ENCODE results near the gene ADAP1.

Gene ADAP1

DNA sequence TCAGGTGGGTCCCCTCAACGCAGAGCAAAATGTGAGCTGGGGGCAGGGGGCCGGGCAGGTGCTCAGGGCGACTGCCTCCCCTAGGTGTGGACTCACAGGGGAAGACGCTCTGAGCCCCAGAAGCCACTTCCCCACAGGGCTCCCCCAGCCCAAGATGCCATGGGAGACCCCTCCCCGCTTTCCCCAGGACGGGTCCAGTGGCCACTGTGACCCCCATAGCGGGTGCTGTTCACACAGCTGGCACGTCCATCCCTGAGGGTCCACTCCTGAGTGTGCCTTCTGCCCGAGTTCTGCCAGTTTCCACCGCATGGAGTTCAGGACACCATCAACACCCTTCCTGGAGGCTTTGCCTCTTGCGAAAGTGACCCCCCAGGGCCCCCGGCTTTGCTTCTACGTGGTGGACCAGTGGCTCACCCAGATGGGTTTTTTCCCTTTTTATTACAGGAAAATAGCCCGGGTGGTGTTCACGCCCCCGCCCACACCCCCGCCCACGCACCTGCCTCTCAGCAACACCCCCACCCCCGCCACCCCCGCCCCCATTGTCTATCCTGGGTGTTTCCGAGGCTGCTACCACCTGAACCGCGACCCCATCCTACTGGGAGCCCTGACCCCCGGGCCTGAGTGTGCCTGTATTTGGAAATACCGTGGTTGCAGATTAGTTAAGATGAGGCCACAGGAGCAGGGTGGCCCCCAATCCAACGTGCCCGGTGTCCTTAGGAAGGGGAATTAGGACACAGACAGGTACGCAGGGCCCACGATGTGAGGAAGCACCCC, 32.0 kb downstream of the ADAP1 start:
- DNase-seq (ENCODE audit: low read depth in 2 of 2), result no peak

DNA sequence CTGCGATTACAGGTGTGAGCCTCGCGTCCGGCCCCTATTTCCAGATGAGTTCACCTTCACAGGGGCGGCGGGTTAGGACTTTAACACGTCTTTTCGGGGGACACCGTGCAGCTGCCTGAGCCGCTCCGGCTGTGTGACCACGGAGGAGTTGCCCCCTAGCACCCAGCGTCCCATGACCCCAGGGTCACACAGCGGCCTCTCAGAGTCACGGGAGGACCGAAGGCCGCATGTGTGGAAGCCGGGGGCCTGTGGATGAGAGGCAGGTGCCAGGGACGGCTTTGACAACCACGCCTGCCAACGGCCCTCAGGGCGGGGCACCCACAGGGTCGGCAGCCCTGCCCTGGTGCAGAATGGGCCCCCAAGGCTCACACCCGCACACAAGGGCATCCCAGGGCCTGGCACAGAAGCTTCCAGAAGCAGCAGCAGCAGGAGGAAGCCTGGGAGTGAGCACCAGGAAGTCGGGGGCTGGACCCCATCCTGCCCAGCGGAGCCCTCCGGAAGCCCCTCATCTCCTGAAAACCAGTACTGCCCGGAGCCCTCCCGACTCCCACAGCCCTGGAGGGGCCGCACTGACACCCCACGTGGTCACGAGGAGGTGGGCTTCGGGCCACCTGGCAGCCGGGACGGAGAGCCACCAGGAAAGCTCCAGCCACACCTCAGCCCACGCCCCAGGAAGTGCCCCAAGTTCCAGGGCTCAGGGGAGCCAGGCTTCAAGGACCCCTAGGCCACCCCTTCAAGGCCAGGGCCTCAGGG, 32.7 kb downstream of the ADAP1 start:
- DNase-seq (ENCODE audit: low read depth in 2 of 2), result no peak

DNA sequence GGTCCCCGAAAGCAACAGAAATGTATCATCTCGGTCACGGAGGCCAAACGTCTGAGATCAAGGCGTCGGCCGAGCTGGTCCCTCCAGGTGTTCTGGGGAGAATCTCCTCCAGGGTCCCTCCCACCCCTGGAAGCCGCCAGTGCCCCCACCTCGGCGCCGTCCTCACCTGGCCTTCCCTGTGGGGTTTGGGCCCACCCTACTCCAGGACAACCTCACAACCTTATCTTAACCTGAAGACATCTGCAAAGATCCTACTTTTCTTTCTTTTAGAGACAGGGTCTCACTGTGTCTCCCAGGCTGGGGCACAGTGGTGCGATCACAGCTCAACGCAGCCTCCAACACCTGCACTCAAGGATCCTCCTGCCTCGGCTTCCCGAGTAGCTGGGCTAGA, 33.4 kb downstream of the ADAP1 start:
- no peak for DNase-seq (ENCODE audit: low read depth in 2 of 2)

DNA sequence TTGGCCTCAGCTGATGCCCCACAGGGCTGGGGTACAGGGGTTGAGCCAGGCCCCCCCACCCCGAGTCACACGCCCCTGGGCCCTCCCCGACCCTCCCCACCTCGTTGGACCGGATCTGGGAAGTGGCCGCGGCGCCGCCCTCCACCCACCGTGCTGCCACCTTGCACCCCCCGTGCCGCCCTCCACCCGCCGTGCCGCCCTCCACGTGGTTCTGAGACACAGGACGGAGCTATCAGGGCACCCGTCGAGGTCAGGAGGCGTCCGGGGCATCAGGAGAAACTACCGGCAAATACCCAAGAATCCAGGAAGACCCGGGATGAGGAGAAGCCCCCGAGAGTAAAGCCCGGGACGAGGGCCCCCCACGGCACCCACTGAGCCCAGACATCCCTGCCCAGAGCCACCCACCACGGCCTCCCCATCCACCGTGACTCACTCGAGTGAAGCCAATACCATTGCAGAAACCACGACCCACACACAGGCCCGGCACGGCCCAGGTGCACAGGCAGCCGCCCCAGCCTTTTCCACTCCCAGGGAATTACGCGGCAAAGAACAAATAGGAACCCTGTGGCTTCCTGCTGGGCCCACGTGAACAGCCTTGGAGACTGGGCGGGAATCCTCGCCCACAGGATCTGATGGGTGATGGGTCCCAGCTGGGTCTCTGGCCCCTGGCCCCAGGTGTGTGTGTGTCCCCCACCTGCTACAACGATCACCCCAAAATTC, 34.0 kb downstream of the ADAP1 start:
- DNase-seq (ENCODE audit: low read depth in 2 of 2), result no peak

DNA sequence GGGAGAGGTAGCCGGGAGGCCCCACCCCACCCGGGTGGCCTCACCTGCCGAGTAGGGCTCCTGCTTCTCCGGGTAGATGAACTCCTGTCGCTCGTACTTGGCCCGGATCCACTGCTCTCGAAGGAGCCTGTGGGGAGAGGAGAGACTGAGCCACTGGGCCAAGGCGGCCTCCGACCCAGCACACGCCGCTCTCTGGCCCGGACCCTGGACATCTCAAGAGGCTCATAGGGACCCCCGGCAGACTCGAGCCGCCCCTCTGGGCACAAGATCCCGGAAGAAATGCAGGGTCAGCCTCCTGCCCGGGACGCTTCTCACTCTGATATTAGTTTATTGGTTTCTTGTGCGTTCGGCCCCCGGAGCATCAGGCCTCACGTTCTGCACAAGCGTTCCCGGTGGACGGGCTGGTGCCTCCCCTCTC, 34.5 kb downstream of the ADAP1 start:
- no peak for DNase-seq (ENCODE audit: low read depth in 2 of 2)

- no peak for DNase-seq (ENCODE audit: low read depth in 2 of 2)
These were observed 35.4 kb downstream of the ADAP1 start for GRCh38 chr7:919114-919442.

DNA sequence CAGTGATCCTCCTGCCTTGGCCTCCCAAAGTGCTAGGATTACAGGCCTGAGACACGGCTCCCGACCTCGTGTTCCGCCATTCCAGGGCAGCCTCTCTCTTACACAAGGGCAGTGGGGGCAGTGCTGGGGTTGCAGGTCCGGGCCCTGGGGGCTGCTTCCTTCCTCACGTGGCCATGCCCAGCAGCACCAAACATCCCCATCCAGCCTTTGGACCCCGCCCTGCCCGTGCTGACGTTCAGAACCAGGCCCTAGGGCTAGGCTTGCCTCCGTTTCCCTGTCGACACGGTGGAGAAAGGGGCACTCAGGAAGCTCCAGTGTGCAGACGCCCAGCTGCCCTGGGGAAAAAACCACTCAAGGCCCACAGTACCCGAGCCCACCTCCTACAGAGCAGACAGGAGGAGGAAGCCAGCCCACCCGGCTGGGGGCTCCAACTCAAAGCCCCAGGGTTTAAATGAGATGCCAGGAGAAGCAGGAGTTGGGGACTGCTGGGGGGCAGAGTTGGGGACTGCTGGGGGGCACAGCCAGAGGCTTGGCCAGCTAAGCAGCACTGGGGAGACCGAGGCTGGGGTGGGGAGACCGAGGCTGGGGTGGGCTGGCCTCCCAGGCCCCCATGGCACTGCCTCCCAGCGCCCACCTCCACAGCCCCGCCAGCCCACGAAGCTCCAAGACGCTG, 35.9 kb downstream of the ADAP1 start:
- DNase-seq (ENCODE audit: low read depth in 2 of 2), result no peak

DNA sequence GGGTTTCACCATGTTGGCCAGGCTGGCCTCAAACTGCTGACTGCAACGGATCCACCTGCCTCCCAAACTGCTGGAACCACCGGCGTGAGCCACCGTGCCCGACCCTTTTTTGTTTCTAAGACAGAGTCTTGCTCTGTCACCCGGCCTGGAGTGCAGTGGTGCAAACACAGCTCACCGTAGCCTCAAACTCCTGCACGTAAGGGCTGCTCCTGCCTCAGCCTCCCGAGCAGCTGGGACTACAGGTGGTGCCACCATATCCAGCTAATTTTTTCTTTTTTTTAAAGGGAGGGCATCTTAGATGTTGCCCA, 36.4 kb downstream of the ADAP1 start:
- DNase-seq (ENCODE audit: low read depth in 2 of 2), result no peak

DNA sequence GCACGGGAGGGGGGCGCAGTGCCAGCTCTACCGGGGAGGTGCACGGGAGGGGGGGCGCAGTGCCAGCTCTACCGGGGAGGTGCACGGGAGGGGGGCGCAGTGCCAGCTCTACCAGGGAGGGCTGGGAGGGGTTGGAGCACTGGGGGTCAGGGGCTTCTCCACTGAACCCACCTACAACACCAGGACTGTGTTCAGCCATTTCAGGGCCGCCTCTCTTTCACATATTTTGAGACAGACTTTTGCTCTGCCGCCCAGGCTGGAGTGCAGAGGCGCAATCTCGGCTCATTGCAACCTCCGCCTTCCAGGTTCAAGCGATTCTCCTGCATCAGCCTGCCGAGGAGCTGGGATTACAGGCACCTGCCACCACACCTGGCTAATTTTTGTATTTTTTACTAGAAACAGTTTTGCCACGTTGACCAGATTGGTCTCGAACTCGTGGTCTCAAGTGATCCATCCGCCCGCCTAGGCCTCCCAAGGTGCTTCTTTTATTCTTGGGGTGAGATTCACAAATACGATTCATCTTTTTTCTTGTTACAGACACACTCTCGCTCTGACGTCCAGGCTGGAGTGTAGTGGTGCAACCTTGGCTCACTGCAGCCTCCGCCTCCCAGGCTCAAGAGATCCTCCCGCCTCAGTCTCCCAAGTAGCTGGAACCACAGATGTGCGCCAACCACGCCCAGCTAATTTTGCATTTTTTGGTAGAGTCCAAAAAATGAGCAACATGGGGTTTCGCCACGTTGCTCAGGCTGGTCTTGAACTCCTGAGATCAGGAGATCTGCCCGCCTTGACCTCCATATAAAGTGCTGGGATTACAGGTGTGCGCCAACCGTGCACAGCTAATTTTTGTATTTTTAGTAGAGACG, 37.0 kb downstream of the ADAP1 start:
- DNase-seq (ENCODE audit: low read depth in 2 of 2), result no peak

- no peak for DNase-seq (ENCODE audit: low read depth in 2 of 2)
These were observed 38.1 kb downstream of the ADAP1 start for GRCh38 chr7:916291-916941.

DNA sequence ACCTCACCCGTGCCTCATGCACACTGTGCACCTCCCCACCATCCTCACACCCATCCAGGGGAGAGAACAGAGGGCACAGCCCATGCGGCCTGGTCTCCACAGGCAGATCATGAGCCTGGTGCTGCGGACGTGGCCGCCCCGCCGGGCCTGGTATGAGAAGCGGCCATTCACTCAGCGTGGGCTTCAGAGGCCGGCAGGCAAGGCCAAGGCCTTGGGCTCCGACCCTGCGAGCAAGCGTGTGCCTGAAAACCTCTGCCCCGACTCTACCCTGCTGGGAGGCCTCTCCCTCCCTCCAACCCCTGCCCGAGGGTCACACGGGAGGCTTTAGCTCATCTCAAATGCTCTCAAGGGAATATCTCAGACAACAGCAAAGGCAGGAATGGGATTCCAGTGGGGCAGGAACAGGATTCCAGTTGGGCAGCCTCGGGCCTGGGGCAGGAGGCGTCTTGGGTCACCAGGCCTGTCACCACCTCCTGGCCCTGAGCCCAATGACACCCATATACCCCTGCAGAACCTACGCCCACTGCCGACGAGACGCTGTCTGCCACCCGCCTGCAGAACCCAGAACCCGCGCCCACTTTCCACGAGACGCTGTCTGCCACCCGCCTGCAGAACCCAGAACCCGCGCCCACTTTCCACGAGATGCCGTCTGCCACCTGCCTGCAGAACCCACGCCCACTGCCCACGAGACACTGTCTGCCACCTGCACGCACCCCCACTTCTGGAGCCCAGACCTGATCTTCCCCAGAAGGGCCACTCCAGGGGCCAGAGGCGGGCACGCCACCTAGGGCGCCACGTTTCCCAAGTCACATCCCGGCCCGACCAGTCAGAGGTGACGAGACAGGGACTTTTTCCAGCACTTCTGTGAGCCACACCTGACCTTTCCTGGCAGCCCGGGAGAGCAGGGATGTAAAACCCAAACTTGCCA, 38.9 kb downstream of the ADAP1 start:
- DNase-seq (ENCODE audit: low read depth in 2 of 2), result no peak

DNA sequence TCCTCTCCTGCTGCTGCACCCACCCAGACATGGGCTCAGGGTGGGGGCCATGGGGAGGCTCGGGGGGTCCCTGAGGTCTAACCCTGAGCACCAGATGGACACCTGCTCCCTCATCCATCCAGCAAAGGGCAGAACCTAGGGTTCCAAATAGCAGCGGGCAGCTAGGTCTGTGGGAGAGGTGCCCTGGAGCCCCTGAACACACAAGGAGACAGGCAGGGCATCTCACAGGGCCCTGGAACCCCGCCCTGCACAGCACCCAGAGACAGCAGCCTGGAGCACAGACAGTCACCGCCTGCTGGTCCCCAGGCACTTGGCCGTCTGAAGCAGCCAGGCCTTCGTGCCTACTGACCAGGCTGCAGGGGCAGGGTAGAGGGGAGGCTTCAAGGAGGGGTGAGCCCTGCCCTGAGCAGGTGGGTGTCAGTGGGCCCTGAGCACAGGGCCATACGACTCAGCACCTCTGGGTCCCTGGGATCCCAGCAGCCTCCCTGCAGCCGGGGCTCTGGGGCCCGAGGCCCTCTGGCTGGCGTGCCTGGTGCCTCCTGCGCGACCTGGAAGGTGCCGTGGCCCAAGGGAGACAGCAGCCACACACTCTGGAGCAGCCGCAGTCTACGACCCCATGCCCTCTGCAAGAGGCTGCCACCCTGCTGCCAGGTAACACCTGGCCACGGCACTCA, 39.8 kb downstream of the ADAP1 start:
- no peak for DNase-seq (ENCODE audit: low read depth in 2 of 2)

DNA sequence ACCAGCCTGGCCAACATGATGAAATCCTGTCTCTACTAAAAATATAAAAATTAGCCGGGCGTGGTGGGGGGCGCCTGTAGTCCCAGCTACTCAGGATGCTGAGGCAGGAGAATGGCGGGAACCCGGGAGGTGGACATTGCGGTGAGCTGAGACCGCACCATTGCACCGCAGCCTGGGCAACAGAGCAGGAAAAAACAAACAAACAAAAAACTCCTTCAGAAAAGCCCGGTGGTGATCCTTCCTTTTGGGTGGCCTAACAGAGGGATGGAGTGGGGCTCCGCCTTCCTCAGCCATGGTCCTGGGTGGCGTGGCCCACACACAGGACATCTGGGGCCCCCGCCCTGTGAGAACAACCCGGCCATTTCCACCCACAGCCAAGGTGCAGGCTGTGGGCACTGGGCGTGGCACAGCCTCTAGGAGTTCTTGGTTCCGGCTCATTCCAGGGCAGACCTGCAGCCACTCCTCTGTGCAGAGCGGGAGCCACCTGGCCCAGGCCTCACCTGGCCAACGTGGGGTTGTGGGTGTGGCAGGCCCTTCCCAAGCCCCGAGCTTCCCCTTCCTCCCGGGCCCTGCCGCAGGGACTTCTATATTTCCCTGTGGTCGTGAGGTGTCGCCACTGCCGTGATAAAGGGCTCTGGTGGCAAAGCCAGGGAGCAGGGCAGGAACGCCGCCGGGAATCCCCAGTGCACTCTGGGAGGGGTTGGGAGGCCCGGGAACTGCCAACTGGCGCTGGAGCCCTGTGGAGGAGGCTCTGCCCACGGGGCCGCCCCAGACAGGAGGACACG, 40.6 kb downstream of the ADAP1 start:
- DNase-seq (ENCODE audit: low read depth in 2 of 2), result no peak

DNA sequence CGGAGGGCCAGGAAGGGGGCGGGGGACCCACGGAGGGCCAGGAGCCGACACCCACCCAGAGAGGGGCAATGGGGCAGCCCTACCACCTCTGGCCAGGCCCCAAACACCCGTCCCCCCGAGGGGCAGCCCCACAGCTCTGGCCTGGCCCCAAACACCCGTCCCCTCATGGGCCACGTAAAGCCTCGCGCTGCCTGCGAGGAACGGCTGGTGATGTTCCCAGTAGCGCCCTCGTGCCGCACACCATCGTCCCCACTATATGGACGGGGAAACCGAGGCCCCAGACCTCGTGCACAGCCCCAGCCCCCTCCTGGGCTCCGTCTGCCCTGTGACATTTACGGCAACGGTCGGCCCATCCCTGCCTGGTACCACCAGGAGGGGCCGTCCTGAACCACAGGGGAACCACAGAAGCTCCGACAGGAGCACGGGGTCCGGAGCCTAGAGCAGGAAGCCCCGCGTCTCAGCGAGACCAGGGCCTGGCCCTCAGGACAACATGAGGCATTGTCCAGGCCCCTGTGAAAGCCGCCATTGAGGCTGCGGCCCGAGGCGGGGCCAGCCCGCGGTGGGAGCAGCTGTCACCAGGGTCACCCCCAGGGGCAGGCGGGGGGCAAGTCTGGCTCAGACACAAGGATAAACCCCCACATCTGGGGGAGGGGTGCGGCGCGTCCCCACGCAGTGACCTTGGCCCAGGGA, 42.5 kb downstream of the ADAP1 start:
- DNase-seq (ENCODE audit: low read depth in 2 of 2), result no peak

DNA sequence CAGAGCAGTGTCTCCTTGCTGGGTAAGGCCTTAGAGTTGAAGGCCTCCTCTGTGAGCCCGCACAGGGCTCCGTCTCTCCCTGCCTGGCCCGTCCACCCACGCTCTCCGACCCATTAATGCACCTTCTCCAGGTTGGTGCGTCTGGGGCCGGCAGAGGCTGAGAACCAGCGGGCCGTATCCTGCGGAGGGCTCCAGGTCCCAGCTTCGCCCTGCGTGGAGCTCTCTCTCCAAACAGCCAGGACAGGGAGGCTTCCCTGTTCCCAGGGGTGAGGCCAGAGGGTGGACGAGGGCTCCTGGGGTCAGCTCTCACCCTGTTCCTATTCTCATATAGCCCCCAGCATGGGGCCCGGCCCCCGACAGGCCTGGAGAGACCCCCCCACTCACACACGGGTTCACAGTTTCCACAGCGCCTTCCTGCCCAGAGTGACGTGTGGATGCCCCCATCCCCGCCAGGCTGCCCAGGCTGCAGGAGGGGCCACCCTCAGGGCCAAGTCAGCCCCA, 43.5 kb downstream of the ADAP1 start:
- DNase-seq (ENCODE audit: low read depth in 2 of 2), result no peak

DNA sequence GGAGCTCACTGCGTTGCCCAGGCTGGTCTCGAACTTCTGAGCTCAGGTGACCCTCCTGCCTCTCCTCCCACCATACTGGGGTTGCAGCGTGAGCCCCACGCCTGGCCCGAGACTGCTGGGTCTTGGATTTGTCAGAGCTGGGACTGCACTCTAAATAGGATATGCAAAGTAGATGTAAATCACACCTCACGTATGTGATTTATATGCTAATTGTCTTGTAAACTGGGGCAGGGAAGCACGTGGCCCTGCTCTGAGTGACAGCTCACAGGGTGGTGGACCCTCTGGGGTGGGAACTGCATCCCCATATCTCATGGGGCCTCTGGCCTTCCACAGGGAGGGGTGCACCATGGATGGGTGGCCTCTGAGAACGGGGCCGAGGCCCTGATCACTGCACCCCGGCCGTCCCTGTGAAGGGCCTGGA, 44.0 kb downstream of the ADAP1 start:
- DNase-seq (ENCODE audit: low read depth in 2 of 2), result no peak
